GM23338 (cell line): Measurements from ENCODE around the gene NPEPL1.

Experiments
- CREB1 ChIP-seq: fragments of 250-450 bp; sonication (Bioruptor Pico); IDR thresholded peaks from 2 replicates; pipeline ENCODE4 v1.5.0; 2020; ENCODE audit warnings: low read depth, mild to moderate bottlenecking, moderate library complexity
- CTCF ChIP-seq, 2 experiments: fragments of 200-600 bp in 1 of 2; sonication (generic) in 1 of 2; conservative IDR thresholded peaks; 2 replicates each; pipeline versions ENCODE4 v1.5.1 to v1.6.1; 2016 to 2017; ENCODE audit warnings: antibody characterized with exemption in 2 of 2, low read depth in 2 of 2, mild to moderate bottlenecking in 2 of 2, moderate library complexity in 1 of 2
- ETS1 ChIP-seq: IDR thresholded peaks from 2 replicates; pipeline ENCODE4 v1.6.1; 2016; ENCODE audit warnings: antibody characterized with exemption
- EZH2 ChIP-seq: fragments of 200-600 bp; sonication (generic); IDR thresholded peaks from one replicate; pipeline ENCODE4 v1.8.0; 2017; ENCODE audit warnings: antibody characterized with exemption, mild to moderate bottlenecking, low read depth; ENCODE audit not compliant: unreplicated experiment
- EZH2phosphoT487 ChIP-seq: fragments of 200-600 bp; sonication (generic); IDR thresholded peaks from one replicate; pipeline ENCODE4 v1.8.1; 2018; ENCODE audit warnings: antibody characterized with exemption; ENCODE audit not compliant: unreplicated experiment
- JUNB ChIP-seq: IDR thresholded peaks from one replicate; pipeline ENCODE4 v1.6.1; 2016; ENCODE audit warnings: antibody characterized with exemption; ENCODE audit not compliant: unreplicated experiment
- NANOG ChIP-seq: IDR thresholded peaks from 2 replicates; pipeline ENCODE4 v1.6.1; 2016; ENCODE audit warnings: antibody characterized with exemption, borderline replicate concordance
- POLR2AphosphoS5 ChIP-seq: IDR thresholded peaks from 2 replicates; pipeline ENCODE4 v1.6.1; 2016; ENCODE audit warnings: antibody characterized with exemption, low read depth
- REST ChIP-seq: IDR thresholded peaks from one replicate; pipeline ENCODE4 v1.6.1; 2018; ENCODE audit warnings: antibody characterized with exemption; ENCODE audit not compliant: unreplicated experiment
- STAT1 ChIP-seq: IDR thresholded peaks from one replicate; pipeline ENCODE4 v1.6.1; 2016; ENCODE audit warnings: antibody characterized with exemption; ENCODE audit not compliant: unreplicated experiment
- ZNF114 ChIP-seq: fragments of 250-450 bp; sonication (Bioruptor Pico); IDR thresholded peaks from 2 replicates; pipeline ENCODE4 v1.5.0; 2020; ENCODE audit warnings: mild to moderate bottlenecking, moderate library complexity
- ZNF331 ChIP-seq: fragments of 250-450 bp; sonication (Bioruptor Pico); IDR thresholded peaks from 2 replicates; pipeline ENCODE4 v1.5.0; 2020; ENCODE audit warnings: low read depth, mild to moderate bottlenecking, moderate library complexity
- ZNF462 ChIP-seq: fragments of 250-450 bp; sonication (Bioruptor Pico); IDR thresholded peaks from 2 replicates; pipeline ENCODE4 v1.5.0; 2020; ENCODE audit warnings: mild to moderate bottlenecking, moderate library complexity

GRCh38 chr20:58650776-58651558 lies 41.6 kb upstream of the NPEPL1 start, which contains the start of gene STX16:
- peak; percentile 45 to 69; a peak in 3 of 4 replicates for TF ChIP-seq CTCF (conservative IDR thresholded peaks at IDR 0.05; ENCODE audit: low read depth in 2 of 2)
- TF ChIP-seq EZH2 = no peak
- no peak for TF ChIP-seq EZH2phosphoT487
- TF ChIP-seq ETS1 = peak; percentile 62
- no peak for TF ChIP-seq REST
- TF ChIP-seq POLR2AphosphoS5 = peak; percentile 71
- TF ChIP-seq CREB1 (CRISPR knock-in tag) = peak; percentile 82
- 0 out of 2 replicates have a peak, but pooled peaks have one; percentile 22 for TF ChIP-seq ZNF331 (CRISPR knock-in tag)
- TF ChIP-seq JUNB = no peak
- no peak for TF ChIP-seq ZNF462 (CRISPR knock-in tag)
- TF ChIP-seq NANOG = no peak
- TF ChIP-seq STAT1 = no peak
- peak; percentile 94 for TF ChIP-seq ZNF114 (CRISPR knock-in tag)
